Measurements from ENCODE around the gene RNF43.

GRCh38 chr17:58415371-58416055 is 1.8 kb downstream of the RNF43 start:
- no peak for TF ChIP-seq EZH2 (IDR thresholded peaks at IDR 0.05; ENCODE audit: insufficient read depth, poor library complexity, severe bottlenecking)
- no peak for TF ChIP-seq EZH2phosphoT487 (IDR thresholded peaks at IDR 0.05; ENCODE audit: insufficient read depth, low read depth)

Data from GM23248 (cell line).